Pancreas (tissue), 10 donors: ENCODE measurements around the gene AP1M1. TPM values are rescaled to one million over a fixed set of nuclear protein-coding genes. Genes with fewer than 3 reads are reported as not detected.

Source experiments
- ATAC-seq, 4 donors: fragments of 200-7000 bp; cut with Tn5 transposase; one replicate each; pipeline versions ENCODE4 v1.8.0 to v1.9.1; 2020; ENCODE audit warnings: mild to moderate bottlenecking in 4 of 4, moderate library complexity in 4 of 4
- DNase-seq, 6 donors: peaks; one replicate each; pipeline ENCODE4 v3.0.0-alpha.2; 2020
- FAIRE-seq: peaks from 2 replicates; lab custom pipeline; 2012; peaks lifted over from hg19 to GRCh38; lab: Jason Lieb, UNC
- H3K27ac ChIP-seq, 4 donors: fragments of 200-600 bp; sonication (generic); 1 replicate in 3 of 4; 2 replicates in 1 of 4; pipeline versions ENCODE4 v1.5.0 to v1.8.0; 2020
- H3K27me3 ChIP-seq, 4 donors: fragments of 200-600 bp; one replicate each; pipeline ENCODE4 v1.8.0; 2021
- H3K36me3 ChIP-seq, 3 donors: fragments of 200-600 bp; sonication (generic) in 1 of 3; one replicate each; pipeline versions ENCODE4 v1.5.0 to v1.8.0; 2020 to 2021
- H3K4me1 ChIP-seq, 3 donors: fragments of 200-600 bp; one replicate each; pipeline ENCODE4 v1.8.0; 2021
- H3K4me3 ChIP-seq, 4 donors: fragments of 200-600 bp; sonication (generic) in 2 of 4; one replicate each; pipeline versions ENCODE4 v1.5.0 to v1.8.0; 2020 to 2021
- H3K9me3 ChIP-seq, 4 donors: fragments of 200-600 bp; one replicate each; pipeline ENCODE4 v1.8.0; 2021
- WGBS, 2 donors: extraction: QIAGEN DNeasy Blood & Tissue Kit; methylation state at CpG; one replicate each; pipeline ENCODE4 v1.1.7; 2013; 5-methylcytosine and 5-hydroxymethylcytosine counted together
- intact Hi-C, 3 donors: fragments of 100-400 bp; cut with DNase I; formaldehyde crosslinking; loops; one replicate each; pipeline versions ENCODE4 v1.11.1 to v1.14.2; 2022
- polyA plus RNA-seq, 2 donors: library from polyadenylated mRNA; stranded (reverse); fragments of 200-250 nt; gene quantifications; one replicate each; pipeline ENCODE4 v1.2.3, GENCODE V29; 2013
- total RNA-seq, 6 donors: library from RNA; stranded (reverse); fragmentation: NEBNext Ultra II Directional in 4 of 6; extraction: Animal tissue kit (Norgen Biotek cat#: 25700) in 4 of 6; gene quantifications; one replicate each; pipeline versions ENCODE4 v1.2.1 to v1.2.4, GENCODE V29; 2021 to 2023
- TF ChIP-seq, protein P1 (sequence below), 4 donors: fragments of 200-600 bp; sonication (generic) in 3 of 4; IDR thresholded peaks; one replicate each; pipeline versions ENCODE4 v1.5.0 to v1.8.0; 2021; ENCODE audit warnings: antibody characterized with exemption in 4 of 4
- donor health status: healthy with polysubstance abuse.
- donor health status: DM: no; HTN: no; CAD: no; lungs with moderate emphysema.
- donor health status: DM: no; HTN: no; CAD: no.
- donor health status: control.
- donor health status: control.
- donor health status: Bipolar disorder and iron deficiency.
- donor health status: DM: yes; HTN: yes; CAD: no.
- donor health status: DM: no; HTN: no; CAD: no.
- donor health status: DM: no; HTN: no; CAD: no.
- donor health status: DM: yes; HTN: yes; CAD: no.

AP1M1 gene
- total and polyA plus RNA-seq, 8 donors = 12.4 to 25.7 (median 20.5) TPM

- 86 to 87% methylated on average over 23 of the region's 23 CpGs for WGBS, 2 donors
- peak in 2 of 6 donors; percentile 59 to 78 for DNase-seq
- no peaks in the 10 kb centered on the region for H3K36me3 ChIP-seq
- intact Hi-C loops = no loop called here
- H3K27me3 ChIP-seq = no peaks in the 10 kb centered on the region
- no peaks in the 10 kb centered on the region for H3K4me1 ChIP-seq
- H3K27ac ChIP-seq = no peak overlapping the region
- peak in 2 of 4 donors; percentile 9 to 24 for ATAC-seq
- no peak for FAIRE-seq
- TF ChIP-seq, protein P1, sequence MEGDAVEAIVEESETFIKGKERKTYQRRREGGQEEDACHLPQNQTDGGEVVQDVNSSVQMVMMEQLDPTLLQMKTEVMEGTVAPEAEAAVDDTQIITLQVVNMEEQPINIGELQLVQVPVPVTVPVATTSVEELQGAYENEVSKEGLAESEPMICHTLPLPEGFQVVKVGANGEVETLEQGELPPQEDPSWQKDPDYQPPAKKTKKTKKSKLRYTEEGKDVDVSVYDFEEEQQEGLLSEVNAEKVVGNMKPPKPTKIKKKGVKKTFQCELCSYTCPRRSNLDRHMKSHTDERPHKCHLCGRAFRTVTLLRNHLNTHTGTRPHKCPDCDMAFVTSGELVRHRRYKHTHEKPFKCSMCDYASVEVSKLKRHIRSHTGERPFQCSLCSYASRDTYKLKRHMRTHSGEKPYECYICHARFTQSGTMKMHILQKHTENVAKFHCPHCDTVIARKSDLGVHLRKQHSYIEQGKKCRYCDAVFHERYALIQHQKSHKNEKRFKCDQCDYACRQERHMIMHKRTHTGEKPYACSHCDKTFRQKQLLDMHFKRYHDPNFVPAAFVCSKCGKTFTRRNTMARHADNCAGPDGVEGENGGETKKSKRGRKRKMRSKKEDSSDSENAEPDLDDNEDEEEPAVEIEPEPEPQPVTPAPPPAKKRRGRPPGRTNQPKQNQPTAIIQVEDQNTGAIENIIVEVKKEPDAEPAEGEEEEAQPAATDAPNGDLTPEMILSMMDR (IDR thresholded peaks at IDR 0.05) = no peak
- H3K4me3 ChIP-seq = no peak overlapping the region
- H3K9me3 ChIP-seq = no peaks in the 10 kb centered on the region
These were observed 54.9 kb downstream of the AP1M1 start for GRCh38 chr19:16252459-16253205.

GRCh38 chr19:16254851-16255408, 57.2 kb downstream of the AP1M1 start:
- WGBS, 2 donors = 94 to 97% methylated on average over 6 of the region's 6 CpGs
- no peak overlapping the region for H3K27ac ChIP-seq
- H3K4me1 ChIP-seq = peaks cover 0 to 8% (median 0%) of the 10 kb centered on the region in 3 donors
- no peak overlapping the region for H3K4me3 ChIP-seq
- no peaks in the 10 kb centered on the region for H3K9me3 ChIP-seq
- FAIRE-seq (no peak), ATAC-seq (no peak), DNase-seq (no peak)
- H3K36me3 ChIP-seq = no peaks in the 10 kb centered on the region
- TF ChIP-seq, protein P1 (IDR thresholded peaks at IDR 0.05) = no peak
- intact Hi-C loops = no loop called here
- no peaks in the 10 kb centered on the region for H3K27me3 ChIP-seq

DNA sequence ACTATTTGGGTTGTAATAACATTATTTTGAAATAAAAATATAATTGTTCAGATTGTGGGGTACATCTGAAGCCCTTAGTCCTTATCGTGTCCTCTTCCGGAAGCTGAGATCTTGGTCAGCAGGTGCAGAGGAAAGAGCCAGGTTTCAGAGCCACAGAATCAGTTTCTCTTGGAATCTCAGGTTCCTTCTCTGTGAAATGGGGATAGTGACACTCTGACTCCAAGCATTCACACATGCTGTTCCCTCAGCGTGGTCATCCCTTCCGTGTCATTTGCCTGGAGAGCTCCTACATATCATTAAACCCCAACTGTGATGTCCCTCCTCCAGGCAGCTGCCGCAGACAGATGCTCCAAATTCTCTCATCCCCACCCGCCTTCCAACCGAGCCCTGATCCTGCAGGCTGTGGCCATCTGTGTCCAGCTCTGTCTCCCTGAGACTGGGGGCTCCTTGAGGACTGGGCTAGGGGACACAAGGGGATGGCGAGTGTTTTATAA, 59.8 kb downstream of the AP1M1 start:
- intact Hi-C loops = no loop called here
- Histone ChIP-seq H3K4me1 (peaks cover 4 to 18% (median 8%) of the 10 kb centered on the region in 3 donors), H3K36me3 (no peaks in the 10 kb centered on the region), H3K4me3 (no peak overlapping the region), H3K9me3 (no peaks in the 10 kb centered on the region), H3K27me3 (no peaks in the 10 kb centered on the region), H3K27ac (no peak overlapping the region)
- WGBS, 2 donors = 94 to 98% methylated on average over 8 of the region's 8 CpGs
- ATAC-seq = no peak
- no peak for DNase-seq
- TF ChIP-seq, protein P1 (IDR thresholded peaks at IDR 0.05) = no peak
- FAIRE-seq = no peak

DNA sequence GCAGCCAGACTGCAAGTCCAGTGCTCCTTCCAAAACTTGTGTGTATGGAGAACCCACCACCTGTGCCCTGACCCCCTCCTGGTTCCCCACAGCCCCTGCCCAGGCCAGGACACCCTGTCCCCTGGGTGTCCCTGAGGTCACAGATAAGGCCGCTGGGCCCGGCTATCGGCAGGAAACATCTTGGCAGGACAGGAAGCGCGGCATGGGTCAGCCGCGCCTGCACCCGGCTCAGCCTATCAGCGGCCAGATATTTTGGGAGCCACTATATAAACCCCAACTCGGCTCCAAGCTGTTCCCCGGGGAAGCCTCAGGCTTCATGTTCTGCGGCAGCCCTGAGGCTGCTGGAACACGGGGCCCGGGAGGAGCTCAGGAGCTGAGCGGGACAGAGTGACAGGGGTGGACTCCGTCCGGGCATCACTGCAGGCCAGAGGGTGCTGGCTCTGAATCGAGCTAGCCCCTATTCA, 60.8 kb downstream of the AP1M1 start:
- H3K4me1 ChIP-seq = peaks cover 4 to 26% (median 15%) of the 10 kb centered on the region in 3 donors
- H3K4me3 ChIP-seq = no peak overlapping the region
- FAIRE-seq (no peak), ATAC-seq (peak in 2 of 4 donors; percentile 2), DNase-seq (no peak)
- H3K27ac ChIP-seq = peak overlapping the region in 2 of 4 donors; percentile 10 to 28
- no peaks in the 10 kb centered on the region for H3K27me3 ChIP-seq
- H3K36me3 ChIP-seq = no peaks in the 10 kb centered on the region
- TF ChIP-seq, protein P1 (IDR thresholded peaks at IDR 0.05) = no peak
- H3K9me3 ChIP-seq = no peaks in the 10 kb centered on the region
- intact Hi-C loops = no loop called here
- 51 to 66% methylated on average over 18 of the region's 18 CpGs for whole genome bisulfite sequencing, 2 donors
